Left renal cortex interstitium (tissue), 4 donors: ENCODE measurements around the gene KIF9. TPM values are rescaled to one million over a fixed set of nuclear protein-coding genes. Genes with fewer than 3 reads are reported as not detected.
"Not testable (repeated sequence)": the region's sequence is repeated elsewhere in the genome, so short reads cannot be mapped to it uniquely, and the experiment has no call there.

Experiments used
- DNase-seq, 4 donors: peaks; one replicate each; pipeline ENCODE4 v3.0.0-alpha.2; 2013; ENCODE audit warnings: low read depth in 4 of 4, low spot score in 2 of 4, missing footprints in 1 of 4
- polyA plus RNA-seq, 4 donors: library from polyadenylated mRNA; unstranded; fragments of 120-200 nt; gene quantifications; one replicate each; pipeline ENCODE4 v1.2.1, GENCODE V29; 2013; ENCODE audit not compliant: insufficient read length in 4 of 4

The KIF9 gene
- polyA plus RNA-seq, 4 donors: 22.4 to 26.3 (median 24.1) TPM

- DNase-seq: no peak
Measured at GRCh38 chr3:47294392-47294791, 11.8 kb upstream of the KIF9 start.

- no peak for DNase-seq
Measured at GRCh38 chr3:47293822-47294221, 11.2 kb upstream of the KIF9 start.

GRCh38 chr3:47291754-47292420, 9.3 kb upstream of the KIF9 start:
- not testable (repeated sequence) for DNase-seq

GRCh38 chr3:47291158-47291753, 8.7 kb upstream of the KIF9 start:
- DNase-seq: no peak

- no peak for DNase-seq
Measured at GRCh38 chr3:47288966-47289910, 6.6 kb upstream of the KIF9 start.

- DNase-seq: no peak
Measured at GRCh38 chr3:47283591-47284364, 1.2 kb upstream of the KIF9 start.

GRCh38 chr3:47283193-47283537, 566 bp upstream of the KIF9 start:
- peak in 1 of 4 donors; percentile 13 for DNase-seq

- DNase-seq: no peak
Measured at GRCh38 chr3:47280519-47280918, 2.1 kb downstream of the KIF9 start.

GRCh38 chr3:47276558-47276957, 6.0 kb downstream of the KIF9 start:
- no peak for DNase-seq

GRCh38 chr3:47274652-47275051, 7.9 kb downstream of the KIF9 start:
- DNase-seq: no peak

- DNase-seq: no peak
Measured at GRCh38 chr3:47273564-47273963, 9.0 kb downstream of the KIF9 start.

- no peak for DNase-seq
Measured at GRCh38 chr3:47270526-47270925, 12.1 kb downstream of the KIF9 start.

GRCh38 chr3:47267490-47267824, 15.1 kb downstream of the KIF9 start:
- no peak for DNase-seq

- DNase-seq: no peak
Measured at GRCh38 chr3:47266709-47267489, 15.7 kb downstream of the KIF9 start.

- DNase-seq: no peak
Measured at GRCh38 chr3:47265725-47266428, 16.7 kb downstream of the KIF9 start.

- no peak for DNase-seq
Measured at GRCh38 chr3:47265008-47265407, 17.6 kb downstream of the KIF9 start.

GRCh38 chr3:47261301-47261700, 21.3 kb downstream of the KIF9 start:
- no peak for DNase-seq

- DNase-seq: no peak
Measured at GRCh38 chr3:47260605-47261004, 22.0 kb downstream of the KIF9 start.

- no peak for DNase-seq
Measured at GRCh38 chr3:47259114-47259513, 23.5 kb downstream of the KIF9 start.

- not testable (repeated sequence) for DNase-seq
Measured at GRCh38 chr3:47256331-47256730, 26.3 kb downstream of the KIF9 start.
